HG03139 (cell line): ENCODE results near the gene NBPF3.

Source experiments
- ATAC-seq: cut with Tn5 transposase; IDR thresholded peaks from one replicate; pipeline ENCODE4 v1.9.1; 2021; ENCODE audit not compliant: unreplicated experiment

NBPF3 gene

DNA sequence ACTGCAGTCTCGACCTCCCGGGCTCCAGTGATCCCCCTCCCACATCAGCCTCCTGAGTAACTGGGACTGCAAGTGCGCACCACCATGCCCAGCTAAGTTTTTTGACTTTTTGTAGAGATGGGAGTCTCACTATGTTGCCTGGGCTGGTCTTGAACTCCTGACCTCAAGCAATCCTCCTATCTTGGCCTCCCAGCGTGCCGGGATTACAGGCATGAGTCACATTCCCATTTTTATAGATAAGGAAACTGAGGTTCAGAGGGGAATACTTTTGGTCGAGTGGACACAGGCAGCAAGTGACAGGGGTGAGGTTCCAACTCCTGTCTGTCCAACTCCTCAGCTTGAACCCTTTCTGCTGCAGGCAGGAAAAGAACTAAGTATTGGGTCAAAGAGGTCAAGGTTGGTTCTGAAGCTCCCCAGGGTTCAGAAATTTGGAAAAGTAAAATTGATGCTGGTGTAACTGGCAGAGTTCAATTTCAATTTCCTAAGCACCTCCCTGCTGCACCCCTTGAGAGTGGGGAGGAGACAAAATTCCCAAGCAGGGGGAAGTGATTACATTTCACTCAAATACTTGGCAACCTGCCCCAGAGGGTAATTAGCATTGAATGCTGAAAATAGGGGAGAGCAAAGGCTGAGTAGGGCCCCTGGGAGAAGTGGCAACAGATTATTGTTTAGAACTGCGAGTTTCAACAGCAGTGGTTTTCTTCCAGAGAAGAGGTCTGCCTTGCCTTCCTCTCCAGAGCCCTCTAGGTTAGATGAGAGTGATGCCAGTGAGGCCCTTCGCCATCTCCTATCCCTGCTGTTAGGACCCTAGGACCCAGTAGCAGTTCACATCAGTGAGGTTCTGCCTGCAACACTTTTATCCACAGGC lies 51.8 kb downstream of the NBPF3 start:
- ATAC-seq, result no peak

DNA sequence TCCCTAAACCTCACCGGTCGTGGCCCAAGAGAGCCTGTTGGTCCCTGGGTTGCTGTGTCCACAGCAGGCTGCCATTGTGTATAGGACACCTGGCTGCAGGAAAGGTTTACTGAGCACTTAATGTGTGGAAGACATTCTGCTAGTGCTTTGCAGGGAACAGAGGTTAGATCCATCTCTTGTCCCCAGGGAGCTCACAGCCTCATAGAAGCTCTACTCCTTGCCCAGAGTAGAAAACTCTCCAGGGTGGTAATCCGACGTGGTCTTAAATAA lies 52.4 kb downstream of the NBPF3 start:
- ATAC-seq, result no peak

DNA sequence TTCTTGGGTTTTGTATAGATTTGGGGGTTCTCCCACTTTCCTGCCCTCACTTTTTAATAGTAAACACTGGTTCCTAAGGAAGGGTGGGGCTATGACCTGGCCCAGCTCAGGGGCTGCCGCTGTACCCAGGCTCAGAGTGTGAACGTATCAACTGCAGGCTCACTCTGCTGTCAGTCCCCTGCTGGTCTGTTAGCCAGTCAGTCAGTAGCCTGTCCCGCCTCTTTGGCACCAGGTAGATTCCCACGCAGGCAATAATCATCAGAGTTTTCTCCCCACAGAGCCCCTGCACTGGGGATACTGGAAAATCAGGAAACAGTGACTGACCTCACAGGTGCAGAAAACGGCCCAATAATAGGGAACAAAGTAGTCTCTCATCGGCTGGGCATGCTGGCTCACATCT lies 54.3 kb downstream of the NBPF3 start:
- no peak for ATAC-seq

DNA sequence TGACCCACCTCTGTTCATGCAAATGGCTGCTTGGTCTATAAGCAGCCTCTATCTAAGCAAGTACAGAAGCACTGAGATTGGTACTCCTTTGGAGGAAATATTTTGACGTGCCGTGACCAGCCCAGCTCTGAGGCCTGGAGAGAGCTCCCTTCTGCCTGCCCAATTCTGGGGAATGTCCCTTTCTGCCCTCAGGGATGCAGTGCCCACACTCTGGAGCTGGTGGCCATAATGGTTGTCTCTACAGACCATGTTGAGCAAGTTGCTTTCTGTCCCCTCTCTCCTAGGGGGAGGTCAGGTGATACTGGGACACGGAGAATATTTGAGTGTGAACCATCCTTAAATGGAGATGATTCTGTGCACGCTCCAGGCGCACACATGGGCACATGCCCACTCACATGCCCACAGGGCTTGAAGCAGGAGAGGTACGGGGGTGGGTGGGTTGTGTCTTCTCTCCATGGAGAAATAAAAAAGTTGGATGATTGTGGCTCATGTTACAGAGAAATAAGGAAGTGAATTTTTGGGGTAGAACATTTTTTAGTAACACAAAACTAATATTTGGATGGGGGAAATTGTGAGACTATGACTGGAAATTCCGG lies 55.4 kb downstream of the NBPF3 start:
- ATAC-seq, result no peak

DNA sequence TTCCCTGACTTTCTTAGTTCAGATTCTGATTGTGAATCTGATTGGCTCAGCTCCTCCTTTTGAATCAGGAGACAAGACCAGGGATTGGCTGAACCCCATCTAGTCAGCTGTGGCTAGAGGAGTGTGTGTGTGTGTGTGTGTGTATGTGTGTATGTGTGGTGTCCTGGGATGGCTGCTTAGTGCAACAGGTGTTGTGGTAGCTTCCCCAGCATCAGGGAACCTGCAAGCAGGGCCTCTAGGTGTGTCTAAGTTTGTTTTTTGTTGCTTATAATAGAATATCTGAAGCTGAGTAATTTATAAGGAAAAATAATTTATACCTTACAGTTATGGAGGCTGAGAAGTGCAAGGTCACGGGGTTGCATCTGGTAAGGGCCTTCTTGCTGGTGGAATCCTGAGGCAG lies 56.1 kb downstream of the NBPF3 start:
- ATAC-seq, result no peak

DNA sequence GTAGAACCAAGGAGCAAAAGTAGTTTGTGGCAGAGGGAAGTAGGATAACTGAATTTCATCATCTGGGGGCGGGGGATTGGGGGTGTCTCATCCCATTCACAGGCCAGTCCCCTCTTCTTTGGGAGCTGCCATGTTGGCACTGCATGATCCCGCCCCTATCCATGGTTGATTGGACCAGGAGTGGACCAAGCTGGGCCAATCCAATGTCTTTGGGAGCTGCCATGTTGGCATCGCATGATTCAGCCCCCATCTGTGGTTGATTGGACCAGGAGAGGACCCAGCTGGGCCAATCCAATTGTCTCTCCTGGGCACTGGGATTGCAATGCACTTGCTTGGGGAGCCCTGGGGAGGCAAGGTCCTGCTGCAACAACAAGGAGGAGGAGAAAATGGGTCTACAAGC lies 56.9 kb downstream of the NBPF3 start:
- no peak for ATAC-seq

DNA sequence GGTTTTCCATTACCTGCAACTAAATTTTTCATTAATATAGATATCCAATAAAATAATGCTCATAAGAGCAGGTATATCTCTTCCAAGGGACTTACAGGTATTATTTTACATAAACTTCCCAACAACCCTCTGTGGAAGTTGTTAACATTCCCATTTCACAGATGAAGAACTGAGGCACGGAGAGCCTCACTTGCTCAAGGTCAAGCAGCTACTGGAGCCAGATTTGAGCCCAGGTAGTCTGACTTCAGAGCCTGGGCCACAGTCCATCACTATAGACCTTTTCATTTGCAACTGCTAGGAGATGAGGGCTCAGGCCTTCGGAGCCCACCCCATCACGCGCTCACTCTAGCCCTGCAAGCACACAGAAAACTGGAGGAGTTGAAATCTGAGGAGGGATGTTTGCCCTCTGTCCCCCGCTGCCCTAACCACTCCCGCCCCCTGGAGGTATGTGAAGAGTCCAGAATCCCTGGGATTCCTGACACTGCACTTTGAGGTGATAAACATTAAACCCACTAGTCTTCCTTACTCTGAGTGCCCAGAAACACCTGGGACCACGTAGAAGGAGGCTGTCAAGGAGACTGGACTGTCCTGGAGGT lies 57.6 kb downstream of the NBPF3 start:
- ATAC-seq, result no peak

DNA sequence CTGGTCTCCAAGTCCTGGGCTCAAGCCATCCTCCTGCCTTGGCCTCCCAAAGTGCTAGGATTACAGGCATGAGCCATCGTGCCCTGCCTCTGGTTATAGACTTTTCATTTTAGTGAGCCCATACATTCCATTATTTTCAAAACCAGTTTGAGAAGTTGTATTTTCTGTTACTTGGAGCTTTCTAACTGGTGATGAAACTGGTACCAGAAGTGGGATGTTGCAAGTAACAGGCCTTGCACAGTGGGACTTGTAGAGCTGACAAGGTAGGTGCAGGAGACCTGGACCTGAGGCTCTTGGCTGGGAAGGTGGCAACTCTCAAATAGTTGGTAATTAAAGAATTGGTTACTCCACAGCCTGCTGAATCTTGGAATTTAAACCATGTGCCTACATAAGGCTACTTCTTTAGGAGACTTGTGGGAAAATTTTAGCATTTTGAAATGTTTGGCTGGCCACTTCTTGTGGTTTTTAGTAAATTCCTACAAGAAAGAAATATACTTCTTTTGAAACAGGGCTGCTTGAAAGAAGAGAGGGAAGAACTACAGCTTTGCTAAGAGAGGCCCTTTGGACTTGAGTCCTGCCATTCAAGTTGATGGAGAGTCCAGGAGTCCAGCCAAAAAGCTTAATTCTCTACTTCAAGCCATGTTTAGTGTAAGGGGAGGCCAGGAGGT lies 59.5 kb downstream of the NBPF3 start:
- no peak for ATAC-seq

DNA sequence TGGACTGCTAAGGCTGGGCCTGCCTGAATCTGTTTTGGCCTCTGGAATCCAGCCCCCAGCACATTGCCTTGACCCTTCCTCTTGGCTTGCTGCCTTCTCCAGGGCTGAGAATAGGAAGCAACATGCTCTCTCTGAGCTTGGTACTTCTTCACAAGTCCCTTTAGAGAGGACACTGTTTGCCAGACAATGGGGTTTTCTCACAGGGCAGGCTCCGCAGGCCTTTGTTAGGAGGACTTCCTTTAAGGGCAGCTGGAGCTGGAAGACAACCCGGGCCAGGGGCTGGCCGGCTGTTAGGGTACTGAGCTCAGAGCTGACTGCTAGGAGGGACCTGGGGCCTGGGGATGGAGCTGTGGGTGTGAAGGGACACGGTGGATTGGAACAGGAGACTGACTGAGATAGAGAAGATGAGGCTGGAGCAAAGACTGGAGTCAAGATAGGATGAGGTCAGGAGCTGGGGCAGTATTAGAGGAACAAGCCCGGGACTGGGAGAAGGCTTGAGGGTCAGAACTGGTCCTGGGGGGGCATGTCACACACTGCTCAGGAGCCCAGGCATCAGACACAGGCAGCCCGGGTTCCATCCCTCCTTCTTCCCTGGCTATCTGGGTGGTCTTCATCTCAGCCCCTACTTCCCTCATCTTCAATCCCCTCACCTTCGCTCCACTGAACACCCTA lies 63.9 kb downstream of the NBPF3 start:
- ATAC-seq, result no peak

DNA sequence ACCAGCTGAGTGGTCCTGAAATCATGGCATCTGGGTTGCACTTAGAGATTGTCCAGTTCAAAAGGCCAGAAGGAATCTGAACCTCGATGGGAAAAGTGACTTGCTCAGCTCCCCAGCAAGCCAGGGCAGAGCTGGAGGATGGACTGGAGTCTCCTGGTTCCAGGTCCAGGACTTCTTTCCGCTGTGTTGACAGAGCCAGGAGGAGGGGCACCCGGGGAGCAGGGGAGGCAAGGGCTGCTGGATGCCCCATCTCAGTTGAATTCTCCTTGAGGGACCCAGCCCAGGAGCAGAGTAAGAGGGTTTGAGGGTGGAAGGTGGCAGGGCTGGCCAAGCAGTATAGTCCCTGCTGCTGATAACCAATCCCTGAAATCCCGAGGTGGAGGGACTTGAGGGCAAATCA lies 66.9 kb downstream of the NBPF3 start:
- no peak for ATAC-seq

DNA sequence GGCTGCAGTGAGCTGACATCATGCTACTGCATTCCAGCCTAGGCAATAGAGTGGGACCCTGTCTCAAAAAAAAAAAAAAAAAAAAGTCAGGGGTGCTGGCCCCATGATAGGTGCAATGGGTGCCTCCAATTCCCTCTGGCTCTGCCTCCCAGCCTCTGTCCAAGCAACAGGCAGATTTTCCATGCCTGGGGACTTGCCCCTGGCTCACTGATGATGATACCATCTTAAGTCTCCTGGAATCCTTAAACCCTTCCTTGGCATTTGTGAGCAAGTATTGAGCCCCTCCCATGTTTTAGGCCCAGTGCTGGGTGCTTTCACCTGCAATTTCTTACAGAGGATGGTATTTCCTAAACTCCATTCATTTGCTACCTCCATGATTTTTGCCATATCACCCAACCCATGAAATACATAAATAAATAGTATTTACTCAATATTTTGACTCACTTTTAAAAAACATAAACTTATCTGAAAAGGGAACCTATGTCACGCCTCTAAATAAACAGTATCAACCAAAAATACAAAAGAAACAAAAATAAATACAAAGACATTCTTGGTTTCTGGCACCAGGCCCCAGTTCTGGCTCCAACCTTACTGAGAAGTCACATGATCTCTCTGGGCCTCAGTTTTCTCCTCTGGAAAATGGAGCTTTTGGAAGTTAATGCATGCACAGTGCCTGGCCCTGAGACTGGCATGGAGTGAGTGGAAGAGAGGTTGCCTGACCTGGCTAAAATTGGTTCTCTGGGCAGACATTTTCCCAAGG lies 67.8 kb downstream of the NBPF3 start:
- ATAC-seq, result no peak

DNA sequence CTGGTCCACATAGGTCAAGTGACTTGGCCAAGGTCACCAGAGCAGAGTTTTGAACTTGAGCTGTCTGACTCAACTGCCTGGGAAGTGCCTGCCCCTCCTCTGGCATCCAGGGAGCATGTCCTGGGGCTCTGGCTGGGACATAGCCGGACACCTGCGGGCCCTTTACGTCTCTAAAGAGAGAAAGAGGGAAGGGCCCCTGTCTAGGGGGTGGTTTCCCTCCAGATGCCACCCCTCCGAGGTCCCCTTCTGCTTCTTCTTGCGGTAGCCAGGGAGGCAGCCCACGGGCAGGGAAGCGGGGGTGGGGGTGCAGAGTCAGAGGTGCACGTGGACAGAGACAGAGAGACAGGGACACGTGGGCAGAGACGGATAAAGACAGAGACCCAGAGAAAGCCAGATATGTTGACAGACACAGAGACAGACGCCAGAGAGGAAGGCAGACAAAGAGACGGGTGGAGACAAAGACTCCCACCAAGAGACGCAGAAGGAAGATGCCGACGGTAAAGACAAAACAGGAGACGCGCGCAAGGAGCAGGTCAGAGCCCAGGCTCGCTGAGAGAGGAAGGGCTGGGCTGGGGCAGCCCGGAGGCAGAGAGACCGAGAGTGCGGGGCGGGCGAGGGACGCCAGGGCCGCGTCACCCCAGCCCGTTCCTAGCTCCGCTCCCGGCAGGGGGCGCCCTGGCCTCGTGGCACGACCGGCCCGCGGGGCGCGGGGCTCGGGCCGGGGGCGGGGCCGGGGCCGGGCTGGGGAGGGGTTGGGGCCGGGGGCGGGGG lies 68.8 kb downstream of the NBPF3 start:
- no peak for ATAC-seq

DNA sequence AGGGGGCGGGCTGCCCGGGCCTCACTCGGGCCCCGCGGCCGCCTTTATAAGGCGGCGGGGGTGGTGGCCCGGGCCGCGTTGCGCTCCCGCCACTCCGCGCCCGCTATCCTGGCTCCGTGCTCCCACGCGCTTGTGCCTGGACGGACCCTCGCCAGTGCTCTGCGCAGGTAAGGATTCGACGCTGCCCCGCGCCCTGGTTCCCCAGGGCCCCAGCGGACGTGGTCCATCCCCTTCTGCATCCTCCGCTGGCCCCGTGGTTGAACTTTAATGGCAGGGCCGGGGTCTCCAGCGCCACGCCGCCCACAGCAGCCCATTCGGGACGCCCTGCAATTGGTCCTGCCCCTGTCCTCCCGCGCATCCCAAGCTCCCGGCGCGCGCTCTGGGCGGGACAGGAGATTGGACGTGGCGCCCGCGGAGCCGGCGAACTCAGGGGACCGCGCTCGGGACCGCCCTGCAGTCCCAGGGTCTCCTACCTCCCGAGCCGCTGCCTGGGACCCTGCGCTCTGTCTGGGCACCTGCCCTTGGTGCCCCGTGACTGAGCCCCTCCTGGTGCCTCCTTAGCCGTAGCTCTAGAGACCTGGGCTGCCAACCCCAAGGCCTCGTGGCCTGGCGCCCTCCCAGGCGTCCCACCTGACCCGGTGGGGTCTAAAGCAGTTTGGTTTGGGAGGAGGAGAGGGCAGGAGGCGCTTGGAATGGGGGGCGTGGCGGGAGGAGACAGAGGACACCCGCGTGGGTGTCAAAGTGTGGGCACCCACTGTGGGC lies 69.6 kb downstream of the NBPF3 start, which contains the start of gene ALPL:
Gene ALPL (plus strand): TSS at position 73 of the 762 bp plus-strand sequence. CDS start 44,659 bp downstream, outside the sequence.
- ATAC-seq, result no peak

DNA sequence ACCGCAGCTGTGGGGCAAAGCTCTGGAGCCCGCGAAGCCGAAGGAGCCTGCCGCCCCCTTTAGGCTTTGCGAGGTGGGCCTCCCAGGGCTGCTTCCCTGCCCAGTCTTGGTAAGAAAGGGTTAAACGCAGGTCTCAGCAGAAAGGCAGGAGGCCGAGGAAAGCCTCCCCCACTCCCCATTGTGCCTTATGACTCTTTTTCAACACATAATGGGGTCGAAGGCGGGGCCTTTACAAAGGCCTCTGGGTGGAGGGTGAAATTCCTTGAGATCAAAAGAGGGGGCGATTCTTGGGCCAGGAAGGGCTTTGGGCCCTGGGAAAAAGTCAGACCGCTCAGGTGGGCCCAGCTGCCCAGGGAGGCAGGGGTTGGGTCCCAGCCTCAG lies 70.2 kb downstream of the NBPF3 start:
- ATAC-seq, result no peak

DNA sequence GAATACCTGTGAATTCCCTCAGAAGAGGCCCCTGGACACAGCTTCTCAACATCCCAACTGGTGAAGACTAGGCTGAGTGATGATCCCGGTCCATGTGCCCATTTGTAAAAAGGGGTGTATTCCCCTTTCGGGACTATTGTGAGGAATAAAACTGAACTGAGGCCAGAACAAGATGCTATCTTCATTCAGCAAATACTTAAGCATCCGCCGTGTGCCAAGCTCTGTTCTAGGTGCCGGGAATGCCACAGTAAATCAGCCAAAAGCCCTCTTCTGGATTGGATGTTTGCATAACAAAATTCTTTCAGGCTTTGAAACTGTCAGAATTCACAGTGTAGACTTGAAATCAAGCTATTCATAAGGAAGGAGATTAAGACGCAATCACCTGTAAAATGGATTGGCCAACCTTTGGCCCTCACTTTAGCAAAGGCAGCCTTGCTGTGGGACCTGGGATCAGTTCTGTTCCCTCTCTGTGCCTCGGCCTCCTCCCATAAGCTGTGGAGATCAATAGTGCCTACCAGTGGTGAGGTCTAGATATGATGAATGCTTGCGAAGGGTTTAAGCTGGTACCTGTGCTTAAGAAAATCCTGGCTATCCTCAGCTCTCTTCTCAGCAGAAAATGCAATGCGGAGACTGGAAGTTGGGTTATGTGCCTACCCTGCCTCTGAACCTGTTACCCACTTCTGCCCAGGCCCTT lies 71.1 kb downstream of the NBPF3 start:
- no peak for ATAC-seq

DNA sequence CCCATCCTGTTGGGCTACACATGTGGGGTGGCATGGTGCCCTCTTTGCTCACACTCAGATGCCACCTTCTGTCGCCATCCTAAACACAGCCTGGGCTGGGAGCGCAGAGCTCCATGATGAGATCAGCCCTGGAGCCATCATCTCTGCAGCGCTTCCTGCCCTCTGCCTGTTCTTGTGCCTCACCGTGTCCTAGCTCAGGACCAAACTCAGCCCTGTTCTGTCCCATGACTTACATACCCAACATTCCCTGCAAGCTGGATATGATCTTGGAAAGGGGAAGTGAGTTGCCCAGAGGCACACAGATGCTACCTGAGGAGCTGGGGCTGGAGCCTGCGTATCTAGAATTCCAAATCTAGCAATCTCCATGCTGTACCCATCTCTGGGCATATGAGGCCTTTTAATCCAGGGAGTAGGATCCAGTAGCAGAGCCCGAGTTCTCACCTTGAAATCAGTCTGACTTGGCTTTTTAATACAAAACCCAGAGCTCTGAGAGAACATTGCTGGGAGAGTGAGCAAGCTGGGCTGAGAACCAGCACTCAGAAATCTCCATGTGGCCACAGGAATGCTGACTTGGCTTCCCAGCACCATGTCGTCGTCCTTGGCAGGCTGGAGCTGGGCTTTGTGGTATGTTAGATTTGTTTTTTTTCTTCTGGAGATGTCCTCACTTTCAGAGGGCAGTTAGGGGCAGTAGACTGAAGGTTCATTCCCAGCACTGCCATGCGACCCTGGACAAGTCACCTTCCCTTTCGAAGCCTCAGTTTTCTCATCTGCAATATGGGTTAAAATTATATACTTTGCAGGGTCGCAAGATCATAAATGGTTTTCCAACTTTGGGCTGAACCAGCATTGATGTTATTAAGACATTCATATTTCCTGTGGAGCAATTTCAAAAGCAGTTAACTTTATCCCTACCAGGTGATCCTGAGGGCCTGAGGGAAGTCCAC lies 71.9 kb downstream of the NBPF3 start:
- no peak for ATAC-seq

DNA sequence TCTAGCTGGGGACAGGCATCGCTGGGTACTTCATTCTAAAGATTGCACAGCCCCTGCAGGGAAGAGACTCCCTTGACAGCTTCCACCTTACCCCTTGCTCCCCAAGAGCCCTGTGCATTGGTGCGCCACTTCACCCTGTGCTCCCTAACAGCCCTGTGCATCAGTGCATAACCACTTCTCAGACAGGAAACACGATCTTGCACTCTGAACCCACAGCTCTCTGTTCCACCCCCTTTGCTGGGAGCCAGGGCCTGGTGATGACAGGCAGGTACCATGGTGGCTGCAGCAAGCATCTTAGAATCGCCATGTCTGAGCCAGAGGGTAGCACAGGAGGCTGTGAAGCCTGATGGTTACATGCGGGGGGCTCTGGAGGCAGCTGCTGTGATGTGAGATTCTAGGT lies 74.3 kb downstream of the NBPF3 start:
- peak; percentile 81 for ATAC-seq
